Measurements from ENCODE around the gene EPB41L3. TPM values are rescaled to one million over a fixed set of nuclear protein-coding genes. Genes with fewer than 3 reads are reported as not detected.

EPB41L3 gene
- total and polyA plus RNA-seq, 11 donors: 2.7 to 45.6 (median 7.9) TPM

GRCh38 chr18:5538544-5538943 is 5.3 kb downstream of the EPB41L3 start:
- TF ChIP-seq CTCF (IDR thresholded peaks at IDR 0.05) (no peak), POLR2A (IDR thresholded peaks at IDR 0.05) (no peak)
- Histone ChIP-seq H3K4me1 (peaks cover 0 to 27% (median 0%) of the 10 kb centered on the region in 12 donors), H3K27ac (no peak overlapping the region), H3K36me3 (no peaks in the 10 kb centered on the region), H3K9me3 (no peaks in the 10 kb centered on the region), H3K4me3 (no peak overlapping the region), H3K27me3 (peaks cover 0 to 15% (median 0%) of the 10 kb centered on the region in 9 donors)
- intact Hi-C loops (cut with DNase I): loop anchor here in 1 of 10 donors (10.0 kb wide), 1 partner anchor 84 kb away; no protein-coding TSS in a partner anchor
- DNase-seq: no peak
- WGBS, 4 donors: 67 to 75% (median 71%) methylated on average over 2 of the region's 2 CpGs
- no peak for ATAC-seq

- ATAC-seq: no peak
- Histone ChIP-seq H3K4me3 (no peak overlapping the region), H3K27me3 (peaks cover 0 to 12% (median 0%) of the 10 kb centered on the region in 9 donors), H3K36me3 (no peaks in the 10 kb centered on the region), H3K4me1 (peaks cover 0 to 27% (median 0%) of the 10 kb centered on the region in 12 donors), H3K27ac (no peak overlapping the region), H3K9me3 (no peaks in the 10 kb centered on the region)
- 81 to 91% (median 86%) methylated on average over 2 of the region's 2 CpGs for WGBS, 4 donors
- TF ChIP-seq CTCF (IDR thresholded peaks at IDR 0.05) (no peak), POLR2A (IDR thresholded peaks at IDR 0.05) (no peak)
- intact Hi-C loops (cut with DNase I): loop anchor here in 1 of 10 donors (10.0 kb wide), 1 partner anchor 83 kb away; no protein-coding TSS in a partner anchor
- DNase-seq: no peak
These were observed 5.9 kb downstream of the EPB41L3 start for GRCh38 chr18:5537860-5538259.

GRCh38 chr18:5534845-5535244 is 9.0 kb downstream of the EPB41L3 start:
- no peaks in the 10 kb centered on the region for H3K9me3 ChIP-seq
- no peak overlapping the region for H3K4me3 ChIP-seq
- intact Hi-C loops (cut with DNase I): loop anchor here in 1 of 10 donors (10.0 kb wide), 1 partner anchor 80 kb away; no protein-coding TSS in a partner anchor
- 89 to 92% (median 91%) methylated on average over 5 of the region's 5 CpGs for WGBS, 4 donors
- H3K27me3 ChIP-seq: no peaks in the 10 kb centered on the region
- TF ChIP-seq POLR2A (IDR thresholded peaks at IDR 0.05) (no peak), CTCF (IDR thresholded peaks at IDR 0.05) (no peak)
- DNase-seq (no peak), ATAC-seq (no peak)
- H3K36me3 ChIP-seq: no peaks in the 10 kb centered on the region
- H3K27ac ChIP-seq: no peak overlapping the region
- H3K4me1 ChIP-seq: peaks cover 0 to 15% (median 0%) of the 10 kb centered on the region in 12 donors

GRCh38 chr18:5532066-5532465 is 11.7 kb downstream of the EPB41L3 start:
- no peak for ATAC-seq
- Histone ChIP-seq H3K4me1 (peaks cover 0 to 13% (median 0%) of the 10 kb centered on the region in 12 donors), H3K27ac (no peak overlapping the region), H3K9me3 (no peaks in the 10 kb centered on the region), H3K36me3 (no peaks in the 10 kb centered on the region), H3K27me3 (no peaks in the 10 kb centered on the region), H3K4me3 (no peak overlapping the region)
- TF ChIP-seq CTCF (IDR thresholded peaks at IDR 0.05) (no peak), POLR2A (IDR thresholded peaks at IDR 0.05) (no peak)
- 80 to 81% (median 81%) methylated on average over 3 of the region's 3 CpGs for WGBS, 4 donors
- DNase-seq: no peak
- intact Hi-C loops (cut with DNase I): loop anchor here in 1 of 10 donors (10.0 kb wide), 1 partner anchor 77 kb away; no protein-coding TSS in a partner anchor
